PC-9 (cell line): ENCODE measurements around the gene SDK2. TPM values are rescaled to one million over a fixed set of nuclear protein-coding genes. Genes with fewer than 3 reads are reported as not detected.

ENCODE experiments used
- BruUV-seq: library from RNA; stranded (reverse); fragments of 400-500 nt; replicated peaks from 2 replicates; lab custom pipeline; 2021; lab: Mats Ljungman, UMichigan
- CTCF ChIA-PET: fragments of 300-600 bp; sonication (Branson Sonifier 250); formaldehyde crosslinking; loops from one replicate; lab custom pipeline; 2022; ENCODE audit warnings: antibody characterized with exemption; lab: Charles Lee
- POLR2A ChIA-PET: fragments of 300-600 bp; sonication (Branson Sonifier 250); formaldehyde crosslinking; loops from one replicate; lab custom pipeline; 2022; ENCODE audit warnings: antibody characterized with exemption; ENCODE audit not compliant: unreplicated experiment; lab: Charles Lee
- DNase-seq, 2 experiments: peaks; one replicate each; pipeline versions ENCODE4 v3.0.0 to v3.0.0-alpha.2; 2015 to 2022; ENCODE audit warnings: mixed read lengths in 1 of 2
- H2AFZ ChIP-seq: fragments of 200-600 bp; sonication (generic); 2 replicates; pipeline ENCODE4 v1.8.1; 2017; ENCODE audit warnings: antibody characterized with exemption
- H3F3A ChIP-seq: fragments of 200-600 bp; sonication (generic); 2 replicates; pipeline ENCODE4 v1.8.1; 2017; ENCODE audit warnings: antibody characterized with exemption, mild to moderate bottlenecking, low read depth; ENCODE audit not compliant: insufficient read depth
- H3K27ac ChIP-seq: fragments of 200-600 bp; sonication (generic); 2 replicates; pipeline ENCODE4 v1.6.1; 2016; ENCODE audit warnings: mixed run types
- H3K27me3 ChIP-seq: fragments of 200-600 bp; sonication (generic); 2 replicates; pipeline ENCODE4 v1.6.1; 2016; ENCODE audit warnings: low read depth, mixed run types; ENCODE audit not compliant: insufficient read depth
- H3K36me3 ChIP-seq: fragments of 200-600 bp; sonication (generic); 2 replicates; pipeline ENCODE4 v1.6.1; 2016; ENCODE audit warnings: low read depth, mixed run types
- H3K4me1 ChIP-seq: fragments of 200-600 bp; sonication (generic); replicated peaks from 2 replicates; pipeline ENCODE4 v1.6.1; 2016; ENCODE audit warnings: mixed run types; ENCODE audit not compliant: insufficient read depth
- H3K4me2 ChIP-seq: fragments of 200-600 bp; sonication (generic); 2 replicates; pipeline ENCODE4 v1.6.1; 2017; ENCODE audit warnings: mixed run types
- H3K4me3 ChIP-seq: fragments of 200-600 bp; sonication (generic); 2 replicates; pipeline ENCODE4 v1.6.1; 2016; ENCODE audit warnings: mixed run types
- H3K79me2 ChIP-seq: fragments of 200-600 bp; sonication (generic); 2 replicates; pipeline ENCODE4 v1.6.1; 2017; ENCODE audit warnings: low read depth, mixed run types
- H3K9me2 ChIP-seq: fragments of 200-600 bp; sonication (generic); 2 replicates; pipeline ENCODE4 v1.8.1; 2017; ENCODE audit warnings: mild to moderate bottlenecking; ENCODE audit not compliant: insufficient read depth
- H3K9me3 ChIP-seq: fragments of 200-600 bp; sonication (generic); 2 replicates; pipeline ENCODE4 v1.8.1; 2016; ENCODE audit warnings: low read depth; ENCODE audit not compliant: insufficient read depth
- H4K20me1 ChIP-seq: fragments of 200-600 bp; sonication (generic); 2 replicates; pipeline ENCODE4 v1.8.1; 2017; ENCODE audit not compliant: insufficient read depth
- EZH2 ChIP-seq: fragments of 200-600 bp; sonication (generic); IDR thresholded peaks from 2 replicates; pipeline ENCODE4 v1.8.0; 2017; ENCODE audit warnings: antibody characterized with exemption, low read depth
- intact Hi-C: fragments of 100-400 bp; cut with micrococcal nuclease; formaldehyde crosslinking; loops from one replicate; pipeline ENCODE4 v1.10.0; 2022; ENCODE audit not compliant: unreplicated experiment
- total RNA-seq: library from RNA; stranded (reverse); gene quantifications from 2 replicates; pipeline ENCODE4 v1.2.3, GENCODE V29; 2021
- TF ChIP-seq, protein P1 (sequence below): fragments of 200-600 bp; sonication (generic); conservative IDR thresholded peaks from 2 replicates; pipeline ENCODE4 v1.6.1; 2017; ENCODE audit warnings: mixed run types, antibody characterized with exemption, mild to moderate bottlenecking, moderate library complexity

SDK2 gene
- total RNA-seq, 1 experiment from 2014 or later: 0.04 TPM

DNA sequence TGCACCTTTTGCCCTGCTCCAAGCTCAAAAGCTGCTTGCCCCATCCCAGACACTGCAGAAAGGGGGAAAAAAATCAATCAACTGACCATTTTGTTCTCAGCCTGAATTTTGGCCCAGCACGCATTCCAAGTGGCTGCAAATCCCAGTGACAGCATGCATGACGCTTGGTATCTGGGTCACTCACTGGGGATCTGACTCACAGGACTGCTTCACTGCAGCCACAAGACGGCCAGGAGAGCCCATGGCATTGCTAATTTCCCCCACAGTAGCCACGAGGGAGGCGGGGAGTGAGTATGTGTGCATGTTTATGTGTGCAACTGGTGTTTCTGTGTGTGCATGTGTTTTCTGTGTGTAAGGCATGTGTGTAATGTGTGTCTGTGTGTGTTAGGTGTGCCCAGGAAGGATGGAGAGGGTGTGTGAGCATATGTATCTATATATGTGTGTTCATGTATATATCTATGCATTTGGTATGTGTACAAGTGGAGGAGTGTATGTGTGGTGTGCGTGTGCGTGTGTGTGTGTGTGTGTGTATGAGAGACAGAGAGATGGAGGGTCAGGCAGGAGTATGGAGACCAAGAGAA, 33.8 kb downstream of the SDK2 start:
- POLR2A ChIA-PET: no interaction called here
- no peak for DNase-seq
- Histone ChIP-seq H3K9me2 (no peaks in the 10 kb centered on the region), H3K27me3 (peaks cover 90% of the 10 kb centered on the region), H3K9me3 (no peaks in the 10 kb centered on the region), H3K4me1 (no peaks in the 10 kb centered on the region), H3K4me3 (no peak overlapping the region), H3K36me3 (no peaks in the 10 kb centered on the region), H4K20me1 (no peaks in the 10 kb centered on the region), H3F3A (no peaks in the 10 kb centered on the region), H3K27ac (no peak overlapping the region), H2AFZ (no peak overlapping the region), H3K79me2 (no peaks in the 10 kb centered on the region), H3K4me2 (no peak overlapping the region)
- no TSS peak for BruUV-seq
- intact Hi-C loops: no loop called here
- TF ChIP-seq, protein P1, sequence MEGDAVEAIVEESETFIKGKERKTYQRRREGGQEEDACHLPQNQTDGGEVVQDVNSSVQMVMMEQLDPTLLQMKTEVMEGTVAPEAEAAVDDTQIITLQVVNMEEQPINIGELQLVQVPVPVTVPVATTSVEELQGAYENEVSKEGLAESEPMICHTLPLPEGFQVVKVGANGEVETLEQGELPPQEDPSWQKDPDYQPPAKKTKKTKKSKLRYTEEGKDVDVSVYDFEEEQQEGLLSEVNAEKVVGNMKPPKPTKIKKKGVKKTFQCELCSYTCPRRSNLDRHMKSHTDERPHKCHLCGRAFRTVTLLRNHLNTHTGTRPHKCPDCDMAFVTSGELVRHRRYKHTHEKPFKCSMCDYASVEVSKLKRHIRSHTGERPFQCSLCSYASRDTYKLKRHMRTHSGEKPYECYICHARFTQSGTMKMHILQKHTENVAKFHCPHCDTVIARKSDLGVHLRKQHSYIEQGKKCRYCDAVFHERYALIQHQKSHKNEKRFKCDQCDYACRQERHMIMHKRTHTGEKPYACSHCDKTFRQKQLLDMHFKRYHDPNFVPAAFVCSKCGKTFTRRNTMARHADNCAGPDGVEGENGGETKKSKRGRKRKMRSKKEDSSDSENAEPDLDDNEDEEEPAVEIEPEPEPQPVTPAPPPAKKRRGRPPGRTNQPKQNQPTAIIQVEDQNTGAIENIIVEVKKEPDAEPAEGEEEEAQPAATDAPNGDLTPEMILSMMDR: no peak
- TF ChIP-seq EZH2: no peak
- CTCF ChIA-PET: no interaction called here

DNA sequence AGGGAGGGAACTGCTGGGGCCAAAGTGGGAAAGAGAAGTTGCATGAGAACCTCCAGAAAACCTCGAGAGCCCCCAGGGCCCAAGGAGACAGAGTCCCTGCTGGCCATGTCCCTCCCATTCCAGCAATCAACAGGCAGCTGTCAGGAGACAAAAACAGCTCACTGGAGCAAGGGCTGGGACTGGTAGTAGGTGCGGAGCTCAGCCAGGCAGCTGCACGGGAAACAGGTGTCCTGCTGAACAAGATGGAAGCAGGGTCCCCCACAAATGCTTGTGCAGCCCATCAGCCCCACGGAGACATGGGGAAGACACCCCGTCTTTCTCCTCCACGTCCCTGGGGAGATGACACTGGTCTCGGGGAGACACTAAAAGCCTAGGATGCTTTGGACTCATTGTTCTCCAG, 34.5 kb downstream of the SDK2 start:
- Histone ChIP-seq H3F3A (no peaks in the 10 kb centered on the region), H2AFZ (no peak overlapping the region), H3K36me3 (no peaks in the 10 kb centered on the region), H3K4me3 (no peak overlapping the region), H3K9me3 (no peaks in the 10 kb centered on the region), H3K4me2 (no peak overlapping the region), H3K4me1 (no peaks in the 10 kb centered on the region), H3K9me2 (no peaks in the 10 kb centered on the region), H3K79me2 (no peaks in the 10 kb centered on the region), H3K27ac (no peak overlapping the region), H4K20me1 (no peaks in the 10 kb centered on the region), H3K27me3 (peaks cover 91% of the 10 kb centered on the region)
- POLR2A ChIA-PET: no interaction called here
- DNase-seq: no peak
- no peak for TF ChIP-seq EZH2
- TF ChIP-seq, protein P1: no peak
- CTCF ChIA-PET: no interaction called here
- no TSS peak for BruUV-seq
- intact Hi-C loops: no loop called here

DNA sequence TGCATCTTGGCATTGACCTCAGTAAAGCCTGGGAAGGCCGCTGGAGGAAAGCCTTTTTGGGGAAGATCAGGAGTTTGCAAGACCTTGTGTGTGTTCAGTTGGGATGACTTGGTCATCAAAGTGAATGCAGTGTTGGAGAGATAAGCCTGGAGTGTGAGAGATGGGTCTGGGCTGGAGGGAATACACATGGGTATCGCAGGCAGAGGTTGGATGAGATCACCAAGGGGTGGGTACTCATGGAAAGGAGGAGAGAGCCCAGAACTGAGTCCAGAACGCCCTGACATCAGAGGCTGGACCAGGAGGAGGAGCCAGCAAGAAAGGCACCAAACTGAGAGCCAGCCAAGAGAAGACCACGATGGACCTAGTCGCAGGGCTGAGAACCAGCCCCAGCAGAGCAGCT, 35.2 kb downstream of the SDK2 start:
- H4K20me1 ChIP-seq: no peaks in the 10 kb centered on the region
- ChIA-PET POLR2A (no interaction called here), CTCF (no interaction called here)
- no peak for DNase-seq
- no peak overlapping the region for H2AFZ ChIP-seq
- H3K4me1 ChIP-seq: no peaks in the 10 kb centered on the region
- no peaks in the 10 kb centered on the region for H3F3A ChIP-seq
- H3K4me3 ChIP-seq: no peak overlapping the region
- peaks cover 95% of the 10 kb centered on the region for H3K27me3 ChIP-seq
- no peaks in the 10 kb centered on the region for H3K9me3 ChIP-seq
- H3K9me2 ChIP-seq: no peaks in the 10 kb centered on the region
- BruUV-seq: no TSS peak
- H3K4me2 ChIP-seq: no peak overlapping the region
- TF ChIP-seq, protein P1: no peak
- no peak for TF ChIP-seq EZH2
- no peak overlapping the region for H3K27ac ChIP-seq
- H3K36me3 ChIP-seq: no peaks in the 10 kb centered on the region
- no peaks in the 10 kb centered on the region for H3K79me2 ChIP-seq
- intact Hi-C loops: no loop called here
